Measurements from ENCODE around the gene KCTD7. TPM values are rescaled to one million over a fixed set of nuclear protein-coding genes. Genes with fewer than 3 reads are reported as not detected.

The KCTD7 gene
- total RNA-seq, 1 experiment from 2014 or later: 3.9 TPM

DNA sequence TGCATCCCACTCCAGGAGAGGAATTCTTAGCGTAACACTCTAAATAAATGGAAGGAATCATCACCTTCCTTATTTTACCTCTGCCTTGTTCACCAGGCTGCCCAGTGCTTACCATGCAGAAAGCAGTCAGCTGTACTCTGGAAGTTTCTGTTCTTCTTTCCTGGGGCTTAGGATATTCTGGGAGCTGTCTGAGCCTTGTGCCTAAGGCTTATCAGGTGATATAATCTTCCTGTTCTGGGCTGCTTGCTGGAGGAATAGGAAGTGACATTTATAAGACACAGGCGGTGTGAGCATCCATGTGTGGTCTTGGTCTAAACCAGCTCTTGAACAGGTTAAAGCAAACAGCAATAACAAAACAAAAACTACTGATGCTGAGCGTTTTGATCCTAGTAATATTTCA is 13.5 kb downstream of the KCTD7 start:
- Histone ChIP-seq H3K4me3 (replicated peaks in 1 of 2; ENCODE audit: low read depth in 1 of 2, low read length in 2 of 2) (no peak overlapping the region), H3K4me1 (ENCODE audit: control insufficient read depth in 1 of 2, insufficient read depth in 2 of 2, low read length in 2 of 2) (no peaks in the 10 kb centered on the region), H4K20me1 (ENCODE audit: insufficient read depth) (no peaks in the 10 kb centered on the region), H3K27ac (ENCODE audit: low read depth, low read length) (no peak overlapping the region), H3K9me3 (ENCODE audit: control insufficient read depth in 1 of 2, insufficient read depth in 1 of 2, low read depth in 1 of 2, low read length in 2 of 2) (no peaks in the 10 kb centered on the region), H3K4me2 (ENCODE audit: low read length) (no peak overlapping the region), H3K27me3 (ENCODE audit: insufficient read depth, low read length) (no peaks in the 10 kb centered on the region), H3K79me2 (ENCODE audit: insufficient read depth, low read length) (no peaks in the 10 kb centered on the region), H2AFZ (ENCODE audit: low read depth, low read length, poor library complexity, severe bottlenecking) (no peak overlapping the region), H3K9ac (ENCODE audit: low read length) (no peak overlapping the region), H3K36me3 (ENCODE audit: control insufficient read depth in 1 of 2, insufficient read depth in 2 of 2, low read length in 2 of 2) (peaks cover 2 to 6% of the 10 kb centered on the region in 2 experiments; a peak in 2 of 4 replicates), H3K9me2 (ENCODE audit: insufficient read depth) (no peaks in the 10 kb centered on the region)
- ATAC-seq: no peak
- ChIA-PET RAD21 (ENCODE audit: low non-redundant PET in 1 of 2, low total read pairs in 2 of 2, uncharacterized antibody in 2 of 2, unreplicated experiment in 2 of 2) (no interaction called here), POLR2A (interaction anchor here (2.0 kb wide), 1 partner anchor 12 kb away, joined by 7 read pairs; no protein-coding TSS in a partner anchor), CTCF (no interaction called here)
- TF ChIP-seq SP1 (IDR thresholded peaks at IDR 0.05; ENCODE audit: low read depth): no peak
- TF ChIP-seq TCF7L2 (IDR thresholded peaks at IDR 0.05; ENCODE audit: borderline replicate concordance, extremely low read depth, insufficient read depth, insufficient read length): no peak
- TF ChIP-seq EGR1 (IDR thresholded peaks at IDR 0.05; ENCODE audit: low read depth): no peak
- TF ChIP-seq EZH2phosphoT487 (IDR thresholded peaks at IDR 0.05; ENCODE audit: borderline replicate concordance): no peak
- no peak for TF ChIP-seq POLR2A (IDR thresholded peaks at IDR 0.05; ENCODE audit: borderline replicate concordance, extremely low read depth, insufficient read depth, insufficient read length)
- TF ChIP-seq FOSL1 (IDR thresholded peaks at IDR 0.05; ENCODE audit: low read depth): no peak
- TF ChIP-seq YY1 (IDR thresholded peaks at IDR 0.05; ENCODE audit: extremely low read depth, insufficient replicate concordance, low read depth, low read length): no peak
- BruUV-seq (replicated peaks): no TSS peak
- no peak for DNase-seq (ENCODE audit: low read depth, low spot score)
- intact Hi-C loops (cut with micrococcal nuclease): no loop called here

GRCh38 chr7:66642932-66643331 is 14.3 kb downstream of the KCTD7 start:
- no peak overlapping the region for H3K27ac ChIP-seq (ENCODE audit: low read depth, low read length)
- H3K36me3 ChIP-seq (ENCODE audit: control insufficient read depth in 1 of 2, insufficient read depth in 2 of 2, low read length in 2 of 2): peaks cover 2 to 6% of the 10 kb centered on the region in 2 experiments; a peak in 2 of 4 replicates
- no TSS peak for BruUV-seq (replicated peaks)
- DNase-seq (ENCODE audit: low read depth, low spot score) (no peak), ATAC-seq (no peak)
- intact Hi-C loops (cut with micrococcal nuclease): no loop called here
- no peaks in the 10 kb centered on the region for H4K20me1 ChIP-seq (ENCODE audit: insufficient read depth)
- no peak overlapping the region for H3K4me2 ChIP-seq (ENCODE audit: low read length)
- H3K4me3 ChIP-seq (replicated peaks in 1 of 2; ENCODE audit: low read depth in 1 of 2, low read length in 2 of 2): no peak overlapping the region
- H3K79me2 ChIP-seq (ENCODE audit: insufficient read depth, low read length): no peaks in the 10 kb centered on the region
- CTCF ChIA-PET: interaction anchor here (1.0 kb wide), 1 partner anchor 85 kb away, joined by 3 read pairs; no protein-coding TSS in a partner anchor
- POLR2A ChIA-PET: interaction anchor here (2.0 kb wide), 1 partner anchor 11 kb away, joined by 7 read pairs; no protein-coding TSS in a partner anchor
- H3K9ac ChIP-seq (ENCODE audit: low read length): no peak overlapping the region
- TF ChIP-seq CEBPB (IDR thresholded peaks at IDR 0.05; ENCODE audit: low read depth) (no peak), POLR2A (IDR thresholded peaks at IDR 0.05; ENCODE audit: borderline replicate concordance, extremely low read depth, insufficient read depth, insufficient read length) (no peak), TCF7L2 (IDR thresholded peaks at IDR 0.05; ENCODE audit: borderline replicate concordance, extremely low read depth, insufficient read depth, insufficient read length) (no peak), ATF3 (IDR thresholded peaks at IDR 0.05) (no peak), CBX3 (IDR thresholded peaks at IDR 0.05; ENCODE audit: low read depth) (no peak), YY1 (IDR thresholded peaks at IDR 0.05; ENCODE audit: extremely low read depth, insufficient replicate concordance, low read depth, low read length) (no peak), JUND (IDR thresholded peaks at IDR 0.05) (no peak), FOSL1 (IDR thresholded peaks at IDR 0.05; ENCODE audit: low read depth) (no peak), EGR1 (IDR thresholded peaks at IDR 0.05; ENCODE audit: low read depth) (no peak), SIN3A (IDR thresholded peaks at IDR 0.05; ENCODE audit: low read depth) (no peak), ZNF274 (IDR thresholded peaks at IDR 0.05; ENCODE audit: low read depth, low read length) (no peak)
- TF ChIP-seq, protein P1, sequence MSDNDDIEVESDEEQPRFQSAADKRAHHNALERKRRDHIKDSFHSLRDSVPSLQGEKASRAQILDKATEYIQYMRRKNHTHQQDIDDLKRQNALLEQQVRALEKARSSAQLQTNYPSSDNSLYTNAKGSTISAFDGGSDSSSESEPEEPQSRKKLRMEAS (IDR thresholded peaks at IDR 0.05): no peak
- H3K27me3 ChIP-seq (ENCODE audit: insufficient read depth, low read length): no peaks in the 10 kb centered on the region
- RAD21 ChIA-PET (ENCODE audit: low non-redundant PET in 1 of 2, low total read pairs in 2 of 2, uncharacterized antibody in 2 of 2, unreplicated experiment in 2 of 2): no interaction called here
- H3K9me2 ChIP-seq (ENCODE audit: insufficient read depth): no peaks in the 10 kb centered on the region
- H3K9me3 ChIP-seq (ENCODE audit: control insufficient read depth in 1 of 2, insufficient read depth in 1 of 2, low read depth in 1 of 2, low read length in 2 of 2): no peaks in the 10 kb centered on the region
- no peaks in the 10 kb centered on the region for H3K4me1 ChIP-seq (ENCODE audit: control insufficient read depth in 1 of 2, insufficient read depth in 2 of 2, low read length in 2 of 2)
- no peak overlapping the region for H2AFZ ChIP-seq (ENCODE audit: low read depth, low read length, poor library complexity, severe bottlenecking)
